ENCODE measurements around the gene RAB11FIP4.

DNA sequence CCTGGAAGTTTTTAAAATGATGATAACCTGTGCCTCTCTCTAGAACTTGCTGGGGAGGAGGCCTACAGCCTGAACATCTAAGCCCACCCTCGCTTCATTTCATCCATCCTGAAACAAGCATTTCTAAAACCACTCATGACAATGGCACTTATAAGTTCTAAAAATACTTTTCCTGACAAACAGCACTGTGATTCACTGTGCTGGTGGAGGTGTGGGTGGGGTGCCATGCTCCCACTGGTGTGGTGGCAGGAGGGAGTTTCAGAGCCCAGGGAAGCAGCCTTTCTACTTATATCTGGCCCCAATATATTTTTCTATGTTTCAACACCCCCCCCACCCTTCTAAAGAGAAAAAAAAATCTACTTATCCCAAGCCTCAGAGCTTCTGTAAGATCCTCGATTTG, 52.6 kb downstream of the RAB11FIP4 start:
- TF ChIP-seq, protein P1, sequence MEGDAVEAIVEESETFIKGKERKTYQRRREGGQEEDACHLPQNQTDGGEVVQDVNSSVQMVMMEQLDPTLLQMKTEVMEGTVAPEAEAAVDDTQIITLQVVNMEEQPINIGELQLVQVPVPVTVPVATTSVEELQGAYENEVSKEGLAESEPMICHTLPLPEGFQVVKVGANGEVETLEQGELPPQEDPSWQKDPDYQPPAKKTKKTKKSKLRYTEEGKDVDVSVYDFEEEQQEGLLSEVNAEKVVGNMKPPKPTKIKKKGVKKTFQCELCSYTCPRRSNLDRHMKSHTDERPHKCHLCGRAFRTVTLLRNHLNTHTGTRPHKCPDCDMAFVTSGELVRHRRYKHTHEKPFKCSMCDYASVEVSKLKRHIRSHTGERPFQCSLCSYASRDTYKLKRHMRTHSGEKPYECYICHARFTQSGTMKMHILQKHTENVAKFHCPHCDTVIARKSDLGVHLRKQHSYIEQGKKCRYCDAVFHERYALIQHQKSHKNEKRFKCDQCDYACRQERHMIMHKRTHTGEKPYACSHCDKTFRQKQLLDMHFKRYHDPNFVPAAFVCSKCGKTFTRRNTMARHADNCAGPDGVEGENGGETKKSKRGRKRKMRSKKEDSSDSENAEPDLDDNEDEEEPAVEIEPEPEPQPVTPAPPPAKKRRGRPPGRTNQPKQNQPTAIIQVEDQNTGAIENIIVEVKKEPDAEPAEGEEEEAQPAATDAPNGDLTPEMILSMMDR (IDR thresholded peaks at IDR 0.05; ENCODE audit: insufficient read depth, low read length, poor library complexity, severe bottlenecking): no peak
- no peak for TF ChIP-seq EZH2phosphoT487 (conservative IDR thresholded peaks at IDR 0.05; ENCODE audit: low read length)
